ENCODE results near the gene TEDC2. TPM values are rescaled to one million over a fixed set of nuclear protein-coding genes. Genes with fewer than 3 reads are reported as not detected.
A peak's percentile ranks its signal among the peaks of the same experiment; 100 is the strongest.
"Not testable (repeated sequence)": the region's sequence is repeated elsewhere in the genome, so short reads cannot be mapped to it uniquely, and the experiment has no call there.

TEDC2 gene
- total and polyA plus RNA-seq, 9 of the 15 experiments (the other 6 are each of a cell fraction or from before 2014, with no cell fraction given): 0.75 to 57.0 (median 17.6) TPM

- CTCF ChIA-PET (ENCODE audit: low intra/inter-chr PET ratio); H3K9ac ChIP-seq (ENCODE audit: insufficient read depth in 1 of 2, low read depth in 2 of 2, low read length in 2 of 2); DNase-seq (ENCODE audit: extremely low read depth in 1 of 4, low spot score in 3 of 4); H3K4me2 ChIP-seq (ENCODE audit: insufficient read depth, low read length); H3K9me3 ChIP-seq (replicated peaks; ENCODE audit: control insufficient read depth, insufficient read depth, low read depth, low read length); FAIRE-seq; H4K20me1 ChIP-seq (replicated peaks; ENCODE audit: control insufficient read depth, insufficient read depth, low read length); in situ Hi-C loops (cut with MboI); BruUV-seq (replicated peaks); H3K9me1 ChIP-seq (ENCODE audit: control insufficient read depth, insufficient read depth, low read length); H3K27me3 ChIP-seq (ENCODE audit: control insufficient read depth in 2 of 2, insufficient read depth in 2 of 2, low read length in 2 of 2); H3K4me3 ChIP-seq; intact Hi-C loops (cut with micrococcal nuclease); ATAC-seq; H3K27ac ChIP-seq (ENCODE audit: extremely low read depth, low read depth, low read length); H2AFZ ChIP-seq (ENCODE audit: low read depth, low read length): not testable (repeated sequence)
- 100% methylated on average over 2 of the region's 4 CpGs for WGBS (ENCODE audit: insufficient coverage, low coverage, missing lambda C conversion rate)
- Histone ChIP-seq H3K36me3 (ENCODE audit: control insufficient read depth, insufficient read depth, low read length) (peaks cover 90% of the 10 kb centered on the region), H3K79me2 (ENCODE audit: control insufficient read depth, insufficient read depth, low read length) (peaks cover 22% of the 10 kb centered on the region), H3K4me1 (replicated peaks in 1 of 2; ENCODE audit: control insufficient read depth in 2 of 2, insufficient read depth in 2 of 2, low read length in 2 of 2) (peaks cover 10% of the 10 kb centered on the region in 2 experiments; a peak in 4 of 5 replicates)
- POLR2A ChIA-PET: interaction anchor here (1.6 kb wide), 1 partner anchor 25 kb away, joined by 5 read pairs; the partner anchor contains the start of gene TEDC2
- peak; percentile 23; the same call in 1 of the 2 replicates for TF ChIP-seq ZNF121 (CRISPR knock-in tag; conservative IDR thresholded peaks at IDR 0.05)
These were observed 24.7 kb upstream of the TEDC2 start for GRCh38 chr16:2435236-2435635.

- Histone ChIP-seq H3K36me3 (ENCODE audit: control insufficient read depth, insufficient read depth, low read length) (peaks cover 89% of the 10 kb centered on the region), H3K9me1 (ENCODE audit: control insufficient read depth, insufficient read depth, low read length) (no peaks in the 10 kb centered on the region)
- FAIRE-seq: no peak
These were observed 23.8 kb upstream of the TEDC2 start for GRCh38 chr16:2436110-2436509.

More at GRCh38 chr16:2436110-2436509, 23.8 kb upstream of the TEDC2 start:
- DNase-seq (ENCODE audit: extremely low read depth in 1 of 4, low spot score in 3 of 4) (no peak), ATAC-seq (no peak)
- no TSS peak for BruUV-seq (replicated peaks)
- Histone ChIP-seq H4K20me1 (replicated peaks; ENCODE audit: control insufficient read depth, insufficient read depth, low read length) (no peaks in the 10 kb centered on the region; the same call in 1 of the 2 replicates), H3K9me3 (replicated peaks; ENCODE audit: control insufficient read depth, insufficient read depth, low read depth, low read length) (no peaks in the 10 kb centered on the region), H3K27ac (ENCODE audit: extremely low read depth, low read depth, low read length) (no peak overlapping the region), H3K4me2 (ENCODE audit: insufficient read depth, low read length) (no peak overlapping the region), H3K27me3 (ENCODE audit: control insufficient read depth in 2 of 2, insufficient read depth in 2 of 2, low read length in 2 of 2) (no peaks in the 10 kb centered on the region), H2AFZ (ENCODE audit: low read depth, low read length) (no peak overlapping the region), H3K9ac (ENCODE audit: insufficient read depth in 1 of 2, low read depth in 2 of 2, low read length in 2 of 2) (no peak overlapping the region), H3K4me1 (replicated peaks in 1 of 2; ENCODE audit: control insufficient read depth in 2 of 2, insufficient read depth in 2 of 2, low read length in 2 of 2) (peaks cover 1 to 6% of the 10 kb centered on the region in 2 experiments; a peak in 3 of 5 replicates), H3K4me3 (no peak overlapping the region), H3K79me2 (ENCODE audit: control insufficient read depth, insufficient read depth, low read length) (peaks cover 13% of the 10 kb centered on the region)
- CTCF ChIA-PET (ENCODE audit: low intra/inter-chr PET ratio): no interaction called here
- no peak for TF ChIP-seq BACH1 (tag; IDR thresholded peaks at IDR 0.05)
- 0 out of 2 replicates have a peak, but pooled peaks have one; percentile 20 for TF ChIP-seq POLR2G (IDR thresholded peaks at IDR 0.05; ENCODE audit: low read depth, low read length)
- TF ChIP-seq RBFOX2 (IDR thresholded peaks at IDR 0.05; ENCODE audit: low read depth, low read length): peak; percentile 38
- in situ Hi-C loops (cut with MboI) (no loop called here), intact Hi-C loops (cut with micrococcal nuclease) (no loop called here)
- WGBS (ENCODE audit: insufficient coverage, low coverage, missing lambda C conversion rate): 91% methylated on average over 9 of the region's 9 CpGs
- POLR2A ChIA-PET: interaction anchor here (0.6 kb wide), 1 partner anchor 24 kb away, joined by 3 read pairs; no protein-coding TSS in a partner anchor

All from K562 (cell line).